GM12865 (cell line): Measurements from ENCODE around the gene RNF166.

Experiments used
- DNase-seq: peaks from one replicate; pipeline ENCODE4 v3.0.0; 2010; ENCODE audit warnings: low read depth
- H3K4me3 ChIP-seq: 2 replicates; pipeline ENCODE4 v1.5.1; 2011; ENCODE audit warnings: mild to moderate bottlenecking, low read depth, low read length, control low read depth
- TF ChIP-seq, protein P1 (sequence below): IDR thresholded peaks from 2 replicates; pipeline ENCODE4 v1.5.1; 2011; ENCODE audit warnings: low read length, control low read depth, low read depth, inconsistent platforms; ENCODE audit not compliant: insufficient read depth; ENCODE audit errors: missing control alignments

RNF166 gene

DNA sequence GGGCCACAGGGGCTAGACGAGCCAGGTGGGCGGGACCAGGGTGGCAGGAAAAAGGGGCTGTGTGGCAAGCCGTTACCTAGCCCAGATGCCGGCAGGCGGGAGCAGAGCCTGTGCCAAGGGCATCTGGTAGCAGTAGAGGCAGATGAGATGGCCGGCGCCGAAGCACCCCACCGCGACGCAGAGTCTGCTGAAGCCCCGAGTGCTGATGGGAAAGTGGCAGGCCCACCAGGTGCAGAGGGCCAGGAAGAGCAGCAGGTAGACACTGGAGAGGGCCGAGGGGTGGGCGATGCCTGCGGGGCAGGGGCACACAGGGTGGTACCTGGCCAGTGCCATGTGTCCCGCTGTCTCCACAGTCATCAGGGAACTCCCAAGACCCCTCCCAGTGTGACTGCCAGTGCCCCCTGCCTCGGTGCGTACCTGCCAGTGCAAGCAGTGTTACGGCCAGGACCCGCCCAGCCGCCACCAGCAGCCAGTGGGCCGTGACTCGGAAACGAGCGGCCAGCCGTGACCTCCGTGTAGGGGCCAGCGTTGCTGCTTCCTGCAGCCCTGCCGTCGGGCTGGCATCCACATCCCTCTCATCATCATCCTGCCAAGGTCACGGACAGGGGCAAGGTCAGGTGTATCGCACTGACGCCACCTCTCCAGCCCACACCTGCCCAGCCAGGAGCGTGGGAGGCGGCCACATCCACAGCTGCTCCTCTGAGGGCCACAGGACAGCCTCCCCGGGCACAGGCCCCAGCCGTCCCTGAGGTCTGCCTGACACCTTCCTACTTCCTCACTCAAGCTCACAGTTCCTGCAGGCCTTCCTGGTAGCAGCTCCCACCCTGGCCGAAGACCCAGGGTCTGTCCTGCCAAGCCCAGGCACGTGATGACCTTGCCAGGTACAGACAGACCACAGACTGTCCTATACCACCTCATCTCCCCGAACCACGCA is 32.2 kb upstream of the RNF166 start:
- DNase-seq: no peak
- no peak overlapping the region for H3K4me3 ChIP-seq
- TF ChIP-seq, protein P1, sequence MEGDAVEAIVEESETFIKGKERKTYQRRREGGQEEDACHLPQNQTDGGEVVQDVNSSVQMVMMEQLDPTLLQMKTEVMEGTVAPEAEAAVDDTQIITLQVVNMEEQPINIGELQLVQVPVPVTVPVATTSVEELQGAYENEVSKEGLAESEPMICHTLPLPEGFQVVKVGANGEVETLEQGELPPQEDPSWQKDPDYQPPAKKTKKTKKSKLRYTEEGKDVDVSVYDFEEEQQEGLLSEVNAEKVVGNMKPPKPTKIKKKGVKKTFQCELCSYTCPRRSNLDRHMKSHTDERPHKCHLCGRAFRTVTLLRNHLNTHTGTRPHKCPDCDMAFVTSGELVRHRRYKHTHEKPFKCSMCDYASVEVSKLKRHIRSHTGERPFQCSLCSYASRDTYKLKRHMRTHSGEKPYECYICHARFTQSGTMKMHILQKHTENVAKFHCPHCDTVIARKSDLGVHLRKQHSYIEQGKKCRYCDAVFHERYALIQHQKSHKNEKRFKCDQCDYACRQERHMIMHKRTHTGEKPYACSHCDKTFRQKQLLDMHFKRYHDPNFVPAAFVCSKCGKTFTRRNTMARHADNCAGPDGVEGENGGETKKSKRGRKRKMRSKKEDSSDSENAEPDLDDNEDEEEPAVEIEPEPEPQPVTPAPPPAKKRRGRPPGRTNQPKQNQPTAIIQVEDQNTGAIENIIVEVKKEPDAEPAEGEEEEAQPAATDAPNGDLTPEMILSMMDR: no peak

DNA sequence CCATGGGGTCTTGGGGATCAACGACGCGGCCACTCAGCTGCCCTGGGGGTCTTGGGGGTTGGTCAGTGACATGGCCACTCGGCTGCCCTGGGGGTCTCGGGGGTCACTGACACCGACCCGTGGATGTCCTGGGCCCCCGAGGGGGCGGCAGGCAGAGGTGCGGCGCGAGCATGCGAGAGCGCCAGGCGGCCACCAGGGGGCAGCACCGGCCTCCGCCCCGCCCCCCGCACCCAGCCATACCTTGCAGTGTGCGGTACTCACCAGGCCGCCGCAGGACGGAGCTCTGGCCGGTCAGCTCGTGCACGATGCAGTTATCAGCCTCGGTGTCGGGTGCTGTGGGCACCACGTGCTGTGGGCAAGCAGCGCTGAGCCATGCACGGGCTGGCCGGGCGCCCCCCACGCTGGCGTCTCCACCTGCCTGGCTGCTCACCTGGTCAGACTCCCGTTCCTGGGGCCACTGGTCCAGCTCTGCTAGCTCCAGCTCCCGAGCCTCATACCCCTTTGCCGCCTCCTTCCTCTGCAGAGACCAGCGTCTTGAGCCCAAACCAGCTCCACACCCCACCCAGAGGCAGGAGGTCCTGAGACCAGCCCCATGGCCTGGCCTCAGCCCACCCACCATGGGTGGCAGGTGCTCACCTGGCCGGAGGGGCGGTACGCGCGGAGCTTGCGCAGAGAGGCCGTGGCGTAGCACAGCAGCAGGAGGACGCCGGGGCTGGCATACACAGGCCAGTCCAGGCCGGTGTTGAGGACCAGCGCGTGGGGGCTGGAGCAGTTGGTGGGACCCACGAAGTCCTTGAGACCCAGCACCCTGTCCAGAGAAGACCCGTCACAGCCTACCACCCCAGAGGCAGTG is 31.3 kb upstream of the RNF166 start:
- TF ChIP-seq, protein P1: peak; percentile 89
- peak; percentile 85 for DNase-seq

GRCh38 chr16:88736496-88736895 is 30.3 kb upstream of the RNF166 start:
- H3K4me3 ChIP-seq: no peak overlapping the region
- TF ChIP-seq, protein P1: no peak
- no peak for DNase-seq

More for the DNA sequence above, 31.3 kb upstream of the RNF166 start:
- H3K4me3 ChIP-seq: no peak overlapping the region

- TF ChIP-seq, protein P1: no peak
- no peak for DNase-seq
Measured at GRCh38 chr16:88736088-88736487, 29.9 kb upstream of the RNF166 start.

GRCh38 chr16:88735616-88736015 is 29.4 kb upstream of the RNF166 start:
- no peak for DNase-seq
- TF ChIP-seq, protein P1: no peak
- H3K4me3 ChIP-seq: no peak overlapping the region

More at GRCh38 chr16:88736088-88736487, 29.9 kb upstream of the RNF166 start:
- H3K4me3 ChIP-seq: no peak overlapping the region

GRCh38 chr16:88735121-88735520 is 28.9 kb upstream of the RNF166 start:
- DNase-seq: no peak
- no peak overlapping the region for H3K4me3 ChIP-seq
- TF ChIP-seq, protein P1: no peak
